Measurements from ENCODE around the gene MTA1.

Gene MTA1

DNA sequence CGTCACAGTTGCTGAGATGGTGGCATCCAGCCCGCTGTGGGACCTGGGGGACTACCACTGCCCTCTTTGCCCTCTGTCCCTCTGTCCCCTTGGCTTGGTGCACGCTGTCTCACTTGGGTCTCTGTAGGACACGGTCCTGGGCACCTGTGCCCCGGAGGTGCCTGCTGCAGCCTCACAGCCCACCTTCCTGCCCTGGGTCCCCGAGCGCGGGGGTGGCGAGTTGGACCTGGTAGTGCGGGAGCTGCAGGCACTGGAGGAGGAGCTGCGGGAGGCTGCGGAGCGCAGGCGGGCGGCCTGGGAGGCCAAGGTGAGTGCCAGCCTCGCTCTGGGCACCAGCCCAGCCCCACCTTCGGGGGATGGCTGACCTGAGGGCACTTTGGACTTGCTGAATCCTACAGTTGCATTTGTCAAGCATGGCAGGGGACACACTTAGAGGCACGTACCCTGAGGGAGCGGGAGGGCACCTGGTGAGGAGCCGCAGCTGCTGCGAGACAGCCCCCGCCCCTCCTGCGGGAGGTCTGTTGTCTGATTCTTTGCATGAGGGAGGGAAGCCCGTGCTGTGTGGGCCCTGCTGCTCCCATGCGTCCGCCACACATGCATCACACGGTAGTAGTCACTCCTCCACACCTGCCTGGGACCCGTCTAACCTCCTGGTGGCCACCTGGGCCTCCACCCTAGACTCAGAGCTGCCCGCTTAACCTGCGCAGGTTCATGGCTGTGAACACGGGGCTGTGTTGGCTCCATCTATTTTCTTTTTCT lies 78.2 kb downstream of the MTA1 start:
- DNase-seq (ENCODE audit: low spot score) = no peak
- TF ChIP-seq, protein P1, sequence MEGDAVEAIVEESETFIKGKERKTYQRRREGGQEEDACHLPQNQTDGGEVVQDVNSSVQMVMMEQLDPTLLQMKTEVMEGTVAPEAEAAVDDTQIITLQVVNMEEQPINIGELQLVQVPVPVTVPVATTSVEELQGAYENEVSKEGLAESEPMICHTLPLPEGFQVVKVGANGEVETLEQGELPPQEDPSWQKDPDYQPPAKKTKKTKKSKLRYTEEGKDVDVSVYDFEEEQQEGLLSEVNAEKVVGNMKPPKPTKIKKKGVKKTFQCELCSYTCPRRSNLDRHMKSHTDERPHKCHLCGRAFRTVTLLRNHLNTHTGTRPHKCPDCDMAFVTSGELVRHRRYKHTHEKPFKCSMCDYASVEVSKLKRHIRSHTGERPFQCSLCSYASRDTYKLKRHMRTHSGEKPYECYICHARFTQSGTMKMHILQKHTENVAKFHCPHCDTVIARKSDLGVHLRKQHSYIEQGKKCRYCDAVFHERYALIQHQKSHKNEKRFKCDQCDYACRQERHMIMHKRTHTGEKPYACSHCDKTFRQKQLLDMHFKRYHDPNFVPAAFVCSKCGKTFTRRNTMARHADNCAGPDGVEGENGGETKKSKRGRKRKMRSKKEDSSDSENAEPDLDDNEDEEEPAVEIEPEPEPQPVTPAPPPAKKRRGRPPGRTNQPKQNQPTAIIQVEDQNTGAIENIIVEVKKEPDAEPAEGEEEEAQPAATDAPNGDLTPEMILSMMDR (conservative IDR thresholded peaks at IDR 0.05; ENCODE audit: low read depth) = no peak
- ChIA-PET POLR2A (ENCODE audit: low non-redundant PET) (no interaction called here), CTCF (no interaction called here)
- peak overlapping the region; percentile 100 for H3K27ac ChIP-seq

DNA sequence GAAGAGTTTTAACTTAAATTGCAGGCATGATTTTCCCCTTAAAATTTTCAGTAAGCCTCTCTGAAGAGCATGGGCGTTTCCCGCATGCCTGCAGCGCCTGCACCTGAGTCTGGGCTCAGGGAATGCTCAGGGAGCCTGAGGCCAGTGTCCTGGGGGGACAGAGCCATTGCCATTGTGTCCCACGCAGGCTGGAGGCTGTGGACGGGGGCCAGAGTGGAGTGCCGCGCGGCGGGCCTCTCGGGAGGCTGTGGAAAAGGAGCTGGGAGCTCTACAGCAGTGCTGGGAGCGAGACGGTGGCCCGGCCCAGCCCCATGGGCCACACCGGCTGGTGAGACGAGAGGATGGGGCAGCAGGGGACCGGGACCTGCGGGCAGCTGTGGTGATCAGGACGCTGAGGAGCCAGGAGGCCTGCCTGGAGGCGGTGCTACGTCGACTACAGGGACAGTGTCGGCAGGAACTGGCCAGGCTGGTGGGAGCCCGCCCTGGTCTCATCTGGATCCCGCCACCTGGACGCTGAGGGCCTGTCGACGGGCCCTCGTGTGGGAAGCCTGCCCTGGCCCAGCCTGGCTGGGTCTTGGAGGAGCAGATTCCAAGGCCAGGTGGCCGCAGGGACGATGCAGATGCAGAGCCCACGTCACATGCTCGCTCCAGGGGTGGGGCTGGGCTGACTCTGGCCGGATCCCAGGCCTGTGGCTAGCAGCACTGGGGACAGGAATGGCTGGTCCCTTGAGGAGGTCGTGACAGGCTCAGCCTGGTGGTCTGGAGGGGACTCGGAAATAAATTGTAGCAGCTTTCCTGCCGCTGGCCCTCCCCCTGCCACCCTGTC lies 79.0 kb downstream of the MTA1 start:
- CTCF ChIA-PET = no interaction called here
- TF ChIP-seq, protein P1 (conservative IDR thresholded peaks at IDR 0.05; ENCODE audit: low read depth) = no peak
- peak overlapping the region; percentile 100 for H3K27ac ChIP-seq
- no peak for DNase-seq (ENCODE audit: low spot score)
- POLR2A ChIA-PET (ENCODE audit: low non-redundant PET) = no interaction called here

DNA sequence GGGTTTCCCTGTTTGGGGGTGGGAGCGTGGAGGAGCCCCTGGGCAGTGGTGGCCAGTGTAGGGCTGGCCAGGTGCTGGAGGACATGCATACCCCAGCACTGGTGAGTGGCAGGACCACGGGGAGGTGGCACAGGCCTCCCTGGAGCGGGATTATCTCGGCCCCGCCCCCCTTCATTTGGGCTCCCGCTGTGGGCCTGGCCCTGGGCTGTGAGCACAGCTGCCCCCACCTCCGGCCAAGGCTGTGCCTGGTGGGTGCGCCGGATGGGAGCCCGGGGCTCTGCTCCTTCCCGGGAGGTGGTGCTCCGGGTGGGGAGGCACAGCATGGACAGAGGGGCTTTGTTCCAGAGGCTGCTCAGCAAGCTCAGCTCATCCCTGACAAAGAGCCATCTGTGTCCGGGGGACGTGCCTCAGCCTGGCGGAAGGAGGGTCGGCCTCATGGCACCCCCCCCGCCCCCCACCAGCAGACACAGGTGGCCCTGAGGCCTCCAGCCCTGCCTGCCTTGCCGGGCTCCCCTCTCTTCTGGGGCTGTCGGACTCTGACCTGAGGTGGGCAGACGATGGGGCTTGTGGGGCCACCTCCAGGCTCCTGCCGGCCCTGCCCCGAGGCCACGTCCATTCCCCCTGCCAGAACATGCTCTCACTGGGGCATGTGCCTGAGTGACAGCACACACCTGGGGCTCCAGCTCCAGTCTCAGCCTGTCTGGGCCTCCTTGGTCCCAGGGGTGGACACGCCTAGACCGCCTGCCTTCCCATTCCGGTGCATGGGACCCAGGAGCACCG lies 79.8 kb downstream of the MTA1 start:
- TF ChIP-seq, protein P1 (conservative IDR thresholded peaks at IDR 0.05; ENCODE audit: low read depth) = no peak
- no peak for DNase-seq (ENCODE audit: low spot score)
- ChIA-PET CTCF (interaction anchor here (1.5 kb wide), 1 partner anchor 29 kb away, joined by 5 read pairs; no protein-coding TSS in a partner anchor), POLR2A (ENCODE audit: low non-redundant PET) (no interaction called here)
- H3K27ac ChIP-seq = peak overlapping the region; percentile 100

DNA sequence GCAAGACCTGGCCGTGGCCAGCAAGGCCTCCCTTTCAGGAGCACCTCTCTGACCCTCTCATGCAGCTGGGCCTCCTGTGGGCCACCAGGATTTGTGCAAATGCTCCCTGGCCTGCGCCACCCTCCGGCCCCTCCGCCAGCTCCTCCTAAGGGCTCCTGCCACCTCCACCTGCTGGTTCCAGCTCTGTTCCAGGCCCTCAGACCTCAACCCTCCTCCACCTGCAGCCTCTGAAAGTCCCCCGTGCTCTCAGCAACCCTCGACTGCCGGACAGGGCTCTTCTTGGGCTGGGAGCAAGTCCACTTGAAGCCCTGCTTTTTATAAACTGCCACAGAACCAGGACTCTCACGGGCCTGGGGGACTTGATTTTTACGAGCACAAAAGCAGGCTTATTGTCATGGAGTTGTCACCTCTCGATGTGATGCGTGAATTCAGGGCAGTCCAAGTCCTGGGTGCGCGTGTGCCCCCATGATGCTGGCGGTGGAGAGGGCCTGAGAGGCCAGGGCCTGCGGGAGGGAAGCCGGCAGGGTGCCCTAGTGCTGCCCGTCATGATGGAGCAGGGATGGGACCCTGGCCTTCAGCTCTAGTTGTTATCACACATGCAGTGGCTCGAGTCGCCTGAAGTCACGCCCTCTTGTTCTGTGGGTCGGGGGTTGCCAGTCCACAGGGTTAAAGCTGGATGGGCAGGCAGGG lies 80.6 kb downstream of the MTA1 start:
- TF ChIP-seq, protein P1 (conservative IDR thresholded peaks at IDR 0.05; ENCODE audit: low read depth) = no peak
- CTCF ChIA-PET = interaction anchor here (1.5 kb wide), 1 partner anchor 28 kb away, joined by 5 read pairs; no protein-coding TSS in a partner anchor
- no peak for DNase-seq (ENCODE audit: low spot score)
- POLR2A ChIA-PET (ENCODE audit: low non-redundant PET) = no interaction called here
- H3K27ac ChIP-seq = peak overlapping the region; percentile 100

DNA sequence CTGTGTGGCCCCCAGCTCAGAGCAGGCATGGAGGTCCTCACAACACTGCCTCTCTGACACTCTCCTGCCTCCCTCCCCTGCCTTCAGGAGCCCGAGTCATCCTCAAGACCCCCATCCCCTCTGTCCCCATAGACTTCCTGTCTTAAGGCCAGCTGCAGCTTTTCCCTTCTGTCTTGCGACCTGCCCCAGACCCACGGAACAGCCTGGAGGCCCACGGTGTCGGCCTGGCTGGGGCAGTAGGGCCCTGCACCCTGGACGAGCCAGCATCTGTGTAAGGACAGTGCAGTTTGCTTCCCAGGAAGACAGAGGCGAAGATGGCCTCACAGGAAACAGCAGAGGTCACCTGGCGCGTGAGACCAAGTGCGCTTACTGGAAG lies 81.1 kb downstream of the MTA1 start:
- no peak for DNase-seq (ENCODE audit: low spot score)
- CTCF ChIA-PET = interaction anchor here (1.5 kb wide), 1 partner anchor 27 kb away, joined by 5 read pairs; no protein-coding TSS in a partner anchor
- peak overlapping the region; percentile 100 for H3K27ac ChIP-seq
- POLR2A ChIA-PET (ENCODE audit: low non-redundant PET) = no interaction called here
- TF ChIP-seq, protein P1 (conservative IDR thresholded peaks at IDR 0.05; ENCODE audit: low read depth) = no peak
